CD1c-positive myeloid dendritic cell (primary cell): Measurements from ENCODE around the gene NTM.

Experiments used
- DNase-seq: peaks from one replicate; pipeline ENCODE4 v3.0.0-alpha.2; 2016; ENCODE audit errors: extremely low spot score

NTM gene

DNA sequence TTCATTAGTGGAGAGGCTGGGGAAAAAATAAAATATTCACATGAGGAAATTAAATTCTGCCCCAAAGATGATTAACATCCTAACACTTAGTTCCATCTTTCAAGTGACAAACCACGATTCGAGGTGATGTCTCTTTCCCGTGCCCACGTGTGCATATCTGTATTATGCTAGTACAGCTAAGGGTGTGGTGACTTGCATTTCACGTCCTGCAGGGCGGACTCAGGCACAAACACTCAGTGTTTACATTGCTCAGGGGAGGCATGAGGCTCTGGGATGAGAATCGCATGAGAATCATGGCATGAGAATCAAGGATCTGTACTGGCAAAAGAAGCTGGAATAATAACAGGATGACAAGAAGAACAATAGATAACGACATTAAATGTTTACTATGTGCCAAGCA, 179.4 kb downstream of the NTM start:
- DNase-seq = no peak

DNA sequence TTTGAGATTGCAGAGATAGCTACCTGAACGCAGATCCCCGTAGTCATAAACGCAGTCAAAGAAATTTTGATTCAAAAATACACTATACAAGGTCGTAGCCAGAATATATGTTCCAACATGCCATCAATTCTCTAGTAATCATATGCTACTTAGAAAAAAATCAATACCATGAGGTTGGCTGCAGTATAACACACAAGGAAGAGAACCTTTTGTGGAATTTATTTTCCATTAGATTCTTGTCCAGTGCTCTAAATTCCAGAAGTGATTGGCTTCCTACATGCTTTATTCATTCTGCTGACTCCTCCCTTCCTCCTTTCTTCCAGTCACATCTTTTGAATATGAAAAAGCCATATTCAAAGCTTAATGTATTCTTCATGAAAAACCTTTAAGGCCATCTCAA, 189.9 kb downstream of the NTM start:
- no peak for DNase-seq

DNA sequence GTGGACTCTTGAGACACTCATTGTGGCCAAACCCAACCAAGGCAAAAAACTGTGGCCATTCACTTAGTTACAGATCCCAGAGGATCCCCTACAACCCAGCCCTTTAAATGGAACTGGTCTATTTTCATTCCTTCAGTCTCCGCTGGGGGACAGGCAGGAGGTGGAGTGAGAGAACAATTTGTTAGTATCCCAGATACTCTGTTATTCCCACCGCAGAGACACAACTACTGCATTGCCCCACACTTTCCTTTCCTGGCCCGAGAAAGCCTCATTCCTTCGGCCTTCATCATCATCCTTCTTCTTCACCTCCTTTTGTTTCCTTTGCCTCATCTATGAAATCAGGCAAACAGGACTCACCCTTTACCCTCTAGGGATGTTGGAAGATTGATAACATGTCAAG, 191.1 kb downstream of the NTM start:
- no peak for DNase-seq

DNA sequence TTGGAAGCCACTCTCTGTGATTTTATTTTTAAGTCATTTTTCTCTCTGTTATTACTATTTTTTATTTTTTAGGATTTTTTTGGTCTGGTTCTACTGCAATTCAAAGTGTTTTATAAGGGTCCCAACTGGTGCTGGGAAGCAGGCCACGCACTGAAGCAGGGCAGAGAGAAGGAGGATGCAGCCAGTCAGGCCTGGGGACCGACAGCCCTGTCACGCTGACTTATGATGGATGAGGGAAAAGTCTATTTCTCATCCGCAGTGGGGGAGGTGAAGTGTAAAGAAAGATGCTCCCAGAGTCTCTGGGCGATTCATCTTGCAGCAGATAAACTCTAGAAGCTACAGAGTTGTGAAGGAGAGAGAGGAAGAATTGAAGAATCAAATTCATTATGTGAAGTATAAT, 191.6 kb downstream of the NTM start:
- DNase-seq = no peak

DNA sequence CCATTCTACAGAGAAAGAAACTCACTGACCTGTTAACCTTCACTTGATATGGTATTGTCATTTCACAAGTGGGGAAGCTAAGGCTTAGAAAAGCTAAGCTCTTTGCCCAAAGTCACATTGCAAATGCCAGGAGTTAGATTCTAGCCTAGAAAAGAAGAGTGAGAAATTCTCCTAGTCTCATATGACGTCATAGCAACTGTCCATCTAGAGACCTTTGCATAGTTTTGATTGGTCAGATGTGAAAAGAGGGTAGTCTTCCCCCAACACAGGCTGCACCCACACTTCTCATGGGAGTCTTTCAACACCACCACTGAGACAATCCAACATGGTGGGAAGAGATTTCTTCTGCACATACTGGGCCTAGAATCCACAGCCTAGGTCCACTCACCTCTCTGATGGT, 197.9 kb downstream of the NTM start:
- DNase-seq = no peak

DNA sequence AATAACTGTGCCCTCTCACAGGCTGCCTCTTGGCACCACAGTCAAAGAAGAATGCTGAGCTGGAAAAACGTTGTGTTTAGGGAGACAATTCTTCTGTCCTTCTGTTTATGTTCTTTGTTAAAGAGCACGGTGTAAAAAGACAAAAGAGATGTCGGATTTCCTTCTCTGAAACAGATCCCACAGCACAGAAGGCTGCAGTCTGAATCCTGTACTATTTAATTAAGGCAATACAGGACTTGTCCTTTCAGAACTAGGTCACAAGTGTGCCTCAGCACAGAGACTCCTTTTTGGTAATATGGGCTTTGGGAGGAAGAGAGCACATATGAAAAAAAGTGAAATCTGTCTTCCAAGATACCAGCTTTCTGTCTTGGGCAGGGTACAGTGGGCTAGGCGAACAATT, 201.2 kb downstream of the NTM start:
- no peak for DNase-seq

DNA sequence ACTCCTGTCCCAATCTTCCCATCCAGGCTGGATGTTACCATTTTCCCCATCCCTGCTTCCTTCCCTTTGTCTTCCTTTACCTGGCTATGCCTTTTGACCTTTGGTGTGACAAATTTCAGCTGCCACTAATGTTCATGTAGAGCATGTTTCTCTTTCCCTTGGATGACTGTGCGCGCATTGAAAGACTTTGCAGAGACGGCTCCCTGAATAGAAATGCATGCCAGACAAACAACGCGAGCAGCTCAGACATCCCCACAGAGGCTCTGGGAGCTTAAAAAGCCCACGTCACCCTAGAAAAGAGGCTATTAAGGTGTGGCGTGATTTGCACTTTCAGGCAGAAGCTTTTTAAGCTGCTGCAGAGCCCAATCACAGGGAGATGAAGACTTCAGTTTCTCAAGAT, 202.0 kb downstream of the NTM start:
- DNase-seq = no peak

DNA sequence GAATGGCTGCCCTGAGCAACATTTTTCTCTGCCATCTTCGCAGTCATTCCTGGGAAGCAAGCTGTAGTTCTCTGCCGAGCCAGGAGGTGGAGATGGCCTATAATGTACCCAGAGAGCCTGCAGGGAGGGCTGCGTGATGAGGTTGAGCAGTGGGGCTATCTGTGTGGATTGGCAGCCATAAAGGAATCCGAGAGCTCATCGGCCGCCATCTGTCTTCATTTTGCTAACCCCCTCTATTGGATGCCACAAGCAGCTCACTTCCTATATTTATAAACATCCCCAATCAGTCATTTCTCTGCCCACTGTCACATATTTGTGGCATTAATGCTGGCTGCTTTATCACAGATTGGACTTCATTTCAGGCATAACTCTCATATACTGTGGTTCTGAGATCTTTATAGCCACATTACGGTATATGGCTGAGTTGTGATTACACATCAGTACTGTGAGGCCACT, 209.5 kb downstream of the NTM start:
- no peak for DNase-seq

DNA sequence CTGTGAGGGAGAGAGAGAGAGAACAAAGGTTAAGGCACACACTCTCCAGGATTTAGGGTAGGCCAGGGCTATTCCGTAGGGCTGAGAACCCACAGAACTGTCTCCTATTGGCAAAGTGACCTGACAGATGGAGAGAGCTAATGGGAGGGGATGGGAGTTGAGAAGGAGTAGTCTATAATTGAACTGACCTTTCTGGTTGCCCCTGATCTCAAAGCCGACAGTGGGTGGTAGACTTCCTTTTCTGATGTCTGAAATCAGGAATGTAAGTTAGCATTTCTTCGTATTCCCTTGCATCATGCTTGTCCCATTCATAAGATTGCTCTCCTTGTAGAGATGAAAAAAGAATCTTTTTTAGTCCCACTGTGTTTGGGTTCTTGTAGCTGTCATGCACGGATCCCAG, 210.1 kb downstream of the NTM start:
- no peak for DNase-seq

DNA sequence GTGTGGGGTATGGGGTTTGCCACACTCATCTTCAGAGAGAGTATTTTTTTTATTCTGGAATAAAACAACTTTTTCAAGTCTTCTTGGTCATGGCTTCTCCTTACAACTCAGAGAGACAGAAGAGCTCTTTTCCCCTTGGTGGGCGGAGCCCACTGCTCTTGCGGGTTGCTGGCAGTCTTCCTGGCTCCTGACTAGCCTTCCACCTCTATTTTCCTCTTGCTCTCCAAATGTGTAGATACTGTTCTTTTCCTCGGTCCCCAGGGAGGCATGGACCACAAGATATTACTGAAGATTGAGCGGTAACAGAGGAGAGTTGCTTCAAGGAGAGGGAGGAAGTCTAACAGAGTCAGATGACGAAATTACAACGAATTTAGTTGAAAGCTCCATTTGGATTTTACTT, 210.6 kb downstream of the NTM start:
- no peak for DNase-seq

DNA sequence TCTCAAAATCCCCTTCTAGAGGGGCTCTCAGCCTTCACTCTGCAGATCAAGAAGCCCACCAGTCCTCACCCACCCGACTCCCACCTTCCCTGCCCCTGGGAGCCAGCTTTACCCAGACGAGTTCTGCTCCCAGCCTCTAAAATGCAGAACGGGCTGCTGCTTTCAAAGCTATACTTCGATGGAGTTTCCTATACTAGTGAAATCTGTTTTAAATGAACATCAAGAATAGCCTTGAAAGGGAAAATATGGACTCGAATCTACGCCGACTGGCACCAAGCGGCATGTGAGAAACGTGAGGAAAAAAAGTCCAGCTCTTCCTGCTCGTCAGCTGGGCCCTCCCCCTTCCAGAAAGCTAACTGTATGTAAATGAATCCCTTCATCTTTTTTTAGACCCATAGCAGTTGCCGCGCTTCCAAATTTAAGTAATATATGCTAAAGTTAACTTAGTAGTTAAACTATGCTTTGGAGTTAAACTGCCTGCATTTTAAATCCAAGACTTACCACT, 211.7 kb downstream of the NTM start:
- no peak for DNase-seq

DNA sequence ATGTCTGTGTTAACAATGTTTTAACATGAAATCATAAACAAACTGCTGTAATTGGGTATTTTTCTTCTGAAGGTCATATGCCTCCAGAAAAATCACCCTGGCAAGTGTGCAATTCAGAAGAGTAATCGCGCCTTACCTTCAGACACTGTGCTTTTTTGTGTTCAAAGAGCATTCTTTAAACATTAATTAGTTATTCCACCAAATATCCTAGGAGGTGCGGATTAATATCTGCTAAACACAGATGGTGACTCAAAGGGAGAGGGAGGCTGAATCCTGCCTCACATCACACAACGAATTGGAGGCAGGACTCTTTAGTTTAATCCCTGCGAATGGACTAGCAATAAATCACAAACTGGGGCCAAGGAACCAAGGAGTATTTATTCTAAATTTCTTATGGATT, 213.0 kb downstream of the NTM start:
- DNase-seq = no peak

DNA sequence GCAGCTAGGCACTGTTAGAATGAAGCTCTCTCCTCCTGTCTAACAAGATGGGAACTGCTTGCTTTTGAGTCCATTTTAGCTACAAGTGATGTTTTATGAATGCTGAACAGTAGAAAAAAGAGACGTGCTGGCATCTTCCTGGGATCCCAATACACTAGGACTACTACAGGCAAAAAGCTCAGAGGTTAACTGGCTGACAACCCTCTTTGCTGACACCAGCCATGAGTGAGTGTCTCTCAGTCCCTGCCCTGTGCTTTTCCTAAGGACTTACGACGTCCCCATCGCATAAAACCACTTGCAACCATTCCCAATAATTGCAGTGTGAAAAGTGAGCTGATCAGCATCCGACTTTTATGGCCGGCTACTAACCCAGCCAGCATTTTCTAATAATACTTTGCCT, 213.5 kb downstream of the NTM start:
- no peak for DNase-seq

DNA sequence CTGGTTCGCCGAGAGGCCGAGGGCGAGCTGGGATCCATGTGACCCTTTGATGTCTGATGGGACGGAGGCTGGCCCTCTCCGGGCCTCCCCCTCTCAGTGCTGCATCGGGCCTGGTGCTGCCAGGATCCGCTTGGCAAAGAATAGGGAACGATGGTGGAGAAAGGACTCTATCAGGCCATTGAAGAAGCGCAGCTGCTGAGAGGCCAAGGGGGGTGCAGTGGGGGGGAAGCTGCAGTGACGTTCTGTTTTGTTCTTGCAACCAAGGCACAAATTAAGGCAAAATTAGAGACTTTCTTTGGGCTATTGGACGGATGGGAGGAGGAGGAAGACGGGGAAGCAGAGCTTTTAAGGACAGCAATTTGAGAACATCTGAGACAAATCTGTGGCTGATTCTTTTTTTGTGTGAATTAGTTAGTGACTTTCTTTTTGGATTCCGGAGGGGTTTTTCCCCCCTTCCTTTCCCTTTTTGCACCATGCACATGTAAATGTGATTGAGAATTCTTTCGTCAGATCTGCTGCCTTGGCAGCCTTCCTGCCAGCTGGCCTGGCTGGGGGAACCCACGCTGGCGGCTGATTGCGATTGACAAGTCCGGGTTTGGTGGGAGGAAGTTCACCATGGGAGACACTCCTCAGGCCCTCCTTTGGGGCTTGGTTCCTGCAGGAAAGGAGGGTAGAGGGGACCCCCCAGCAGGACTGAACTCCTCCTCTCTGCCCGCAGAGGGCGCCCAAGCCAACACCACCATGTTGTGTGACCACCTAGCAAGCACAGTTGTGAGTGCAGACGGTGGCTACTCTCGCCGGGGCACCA, 214.6 kb downstream of the NTM start:
- no peak for DNase-seq

DNA sequence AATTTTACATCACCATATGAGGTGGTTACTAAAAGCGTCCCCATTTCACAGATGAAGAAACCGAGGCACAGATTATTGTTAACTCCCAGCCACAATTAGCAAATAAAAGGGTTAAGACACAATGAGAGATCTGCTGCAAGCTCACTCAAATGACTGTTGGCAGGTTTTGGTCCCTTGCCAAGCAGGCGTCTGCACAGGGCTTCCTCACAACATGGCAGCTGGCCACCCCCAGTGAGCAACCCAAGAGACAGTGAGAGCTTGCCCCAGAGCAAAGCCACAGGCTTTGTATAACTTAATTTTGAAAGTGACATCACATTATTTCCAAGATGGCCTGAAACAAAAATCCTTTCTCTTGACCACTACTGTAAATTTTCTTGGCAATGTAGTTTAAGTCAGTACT, 217.6 kb downstream of the NTM start:
- DNase-seq = no peak

DNA sequence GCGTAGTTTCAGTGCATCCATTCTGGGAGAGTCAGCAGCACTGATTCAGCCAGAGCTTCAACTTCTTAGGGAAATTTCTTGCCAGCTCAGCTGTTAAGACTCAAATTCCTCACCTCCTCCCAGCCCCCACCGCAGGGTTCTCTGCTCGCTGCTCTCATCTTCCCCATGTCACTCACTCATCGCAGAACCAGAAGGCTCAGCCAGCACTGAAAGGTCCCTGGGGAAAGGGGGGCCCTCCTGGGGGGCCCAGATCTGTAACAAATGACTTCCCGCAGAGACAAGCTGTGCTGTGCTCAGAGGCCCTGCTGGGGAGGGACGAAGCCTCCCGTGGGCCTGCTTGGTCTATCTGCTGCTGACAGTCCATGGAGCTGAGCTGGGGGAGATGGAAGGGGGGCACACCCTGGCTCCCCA, 220.6 kb downstream of the NTM start:
- no peak for DNase-seq

DNA sequence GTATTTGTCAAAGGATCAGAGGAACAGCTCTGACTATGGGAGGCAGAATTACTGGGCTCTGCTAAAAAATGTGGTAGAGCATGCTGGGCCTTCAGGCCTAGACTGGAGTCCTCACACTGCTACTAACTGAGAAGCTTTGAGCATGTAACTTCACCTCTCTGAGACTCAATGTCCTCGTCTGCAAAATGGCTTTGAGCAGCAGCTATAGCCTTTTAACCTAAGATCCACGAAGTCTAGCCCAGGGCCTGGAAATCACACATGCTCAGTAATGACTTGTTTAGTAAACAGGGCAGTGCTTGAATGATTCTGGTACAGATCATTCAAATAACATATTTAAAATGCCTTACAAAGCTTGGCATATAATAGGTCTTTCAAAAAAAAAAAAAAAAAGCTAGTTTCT, 221.7 kb downstream of the NTM start:
- no peak for DNase-seq

DNA sequence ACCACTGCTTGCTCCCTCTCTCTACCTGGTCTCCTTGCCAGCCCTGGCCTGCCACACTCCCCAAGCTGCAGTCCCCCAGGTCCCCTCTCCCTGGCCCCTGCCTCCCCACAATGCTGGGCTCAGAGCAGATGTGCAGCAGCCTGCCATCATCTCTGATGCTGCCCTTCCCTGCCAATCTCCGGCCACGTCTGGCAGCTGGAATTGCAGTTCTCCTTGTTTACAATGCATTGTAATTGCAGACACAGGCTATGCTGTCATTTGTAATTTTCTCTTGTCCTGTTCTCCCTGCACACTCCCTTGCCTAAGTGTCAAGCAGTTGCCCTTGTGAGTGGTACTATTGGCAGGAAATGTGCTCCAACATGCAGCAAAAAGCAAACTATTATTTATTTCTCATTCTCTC, 222.3 kb downstream of the NTM start:
- DNase-seq = no peak

DNA sequence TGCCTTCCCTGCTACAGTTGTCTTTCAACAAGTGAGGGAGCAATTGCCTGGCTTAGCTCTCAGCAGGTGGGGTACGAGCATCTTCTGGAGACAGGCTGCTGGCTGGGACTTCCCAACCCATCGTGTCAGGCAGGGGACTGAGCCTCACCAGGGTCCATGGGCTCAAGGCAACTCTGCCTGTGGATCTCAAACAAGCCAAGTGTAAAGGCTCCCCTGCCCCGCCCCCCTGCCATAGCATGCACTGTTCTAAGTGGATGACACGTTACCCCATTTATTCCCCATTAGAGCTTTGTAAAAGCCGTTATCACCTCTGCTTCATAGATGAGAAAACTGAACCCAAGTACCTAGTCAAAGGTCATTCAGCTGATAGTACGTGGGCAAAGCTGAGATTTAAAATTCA, 222.9 kb downstream of the NTM start:
- DNase-seq = no peak

DNA sequence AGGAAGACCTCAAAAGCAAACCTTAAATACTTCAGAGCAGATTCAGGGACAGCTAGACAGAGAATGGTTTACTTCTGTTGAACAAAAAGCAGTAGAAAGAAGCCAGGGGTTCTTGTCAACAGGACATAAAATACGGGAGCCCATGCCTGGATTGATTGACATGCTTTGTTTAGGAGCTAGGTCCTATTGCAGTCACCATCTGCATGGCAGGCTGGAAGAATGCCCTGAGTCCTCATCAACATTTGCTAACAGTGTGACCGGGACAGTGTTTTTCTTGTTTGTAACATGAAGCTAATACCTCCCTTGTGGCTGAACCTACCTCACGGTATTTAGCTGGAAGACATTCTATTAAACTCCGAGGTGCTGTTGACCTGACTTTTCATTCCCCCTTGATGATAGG, 225.4 kb downstream of the NTM start:
- no peak for DNase-seq

DNA sequence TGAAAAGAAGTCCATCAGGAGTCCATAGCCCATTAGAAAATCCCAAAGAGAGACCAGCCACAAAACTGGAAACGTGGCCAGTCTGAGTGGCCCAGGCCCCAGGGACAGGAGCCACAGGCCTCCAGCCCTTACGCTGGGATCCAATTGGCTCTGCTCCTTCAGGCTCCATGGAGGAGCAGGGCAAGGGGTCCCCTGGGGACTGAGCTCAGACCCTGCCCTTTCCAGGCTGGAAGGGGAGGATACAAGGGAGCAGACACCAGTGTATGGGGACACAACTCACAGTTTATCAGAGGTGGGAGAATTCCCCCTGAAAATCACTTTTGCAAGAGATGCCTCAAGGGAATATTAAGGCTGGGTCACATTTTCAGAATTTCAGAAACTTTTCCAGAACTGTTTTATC, 227.5 kb downstream of the NTM start:
- no peak for DNase-seq

DNA sequence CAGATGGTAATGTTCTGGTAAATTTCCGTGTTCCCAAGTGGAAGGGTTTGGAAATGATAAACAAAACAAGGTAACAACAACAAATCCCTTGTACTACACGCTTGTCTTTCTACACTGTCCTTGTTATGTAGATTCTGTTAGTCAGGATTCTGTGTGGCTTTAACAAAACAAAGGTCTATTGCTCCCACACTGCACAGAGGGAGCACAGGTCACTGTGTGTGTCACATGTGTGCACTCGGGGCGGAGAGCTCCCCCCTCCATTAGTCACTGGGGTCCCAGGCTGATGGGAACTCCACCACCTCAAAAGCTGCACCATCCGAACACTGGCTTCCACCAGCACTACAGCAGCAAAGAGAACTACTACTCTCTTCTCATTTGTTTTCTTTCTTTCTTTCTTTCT, 227.9 kb downstream of the NTM start:
- no peak for DNase-seq

DNA sequence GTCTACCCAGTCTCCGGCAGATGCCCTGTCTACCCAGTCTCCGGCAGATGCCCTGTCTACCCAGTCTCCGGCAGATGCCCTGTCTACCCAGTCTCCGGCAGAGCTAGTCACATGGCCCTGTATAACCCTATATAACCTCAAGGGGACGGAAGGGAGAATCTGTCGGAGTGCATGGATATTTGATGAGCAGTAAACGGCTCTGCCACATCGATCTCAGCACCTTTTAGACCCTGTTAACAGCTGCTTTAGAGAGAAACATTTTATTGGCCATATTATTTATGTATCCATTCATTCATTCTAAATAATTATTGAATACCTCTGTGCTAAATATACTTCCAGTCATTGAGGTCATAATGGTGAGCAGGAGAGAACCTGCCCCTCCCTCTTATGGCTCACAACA, 228.9 kb downstream of the NTM start:
- DNase-seq = no peak

DNA sequence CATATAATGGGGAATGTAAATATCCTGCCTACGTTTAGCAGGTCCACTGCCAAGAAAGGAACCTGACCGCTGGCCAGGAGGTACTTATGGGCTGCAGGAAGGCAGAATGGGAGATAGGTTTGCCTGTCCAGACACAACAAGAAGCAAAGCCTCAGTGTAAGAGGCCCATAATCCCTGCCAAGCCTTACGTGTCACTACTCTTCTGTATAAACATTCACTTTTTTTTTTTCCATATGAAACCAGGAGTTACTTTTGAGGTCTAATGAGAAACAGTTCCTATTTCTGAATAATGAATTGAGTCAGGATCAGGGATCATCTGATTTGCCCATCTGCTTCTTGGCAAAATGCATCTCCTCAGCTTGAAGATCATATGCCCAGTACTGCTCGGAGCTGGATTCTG, 230.2 kb downstream of the NTM start:
- DNase-seq = no peak
